Endometrium (tissue), 2 donors: ENCODE measurements around the gene PLB1.
"Not testable (repeated sequence)": the region's sequence is repeated elsewhere in the genome, so short reads cannot be mapped to it uniquely, and the experiment has no call there.

ENCODE experiments used
- FAIRE-seq: peaks from 2 replicates; lab custom pipeline; 2012; peaks lifted over from hg19 to GRCh38; lab: Jason Lieb, UNC
- donor health status: control.
- donor health status: control.

The PLB1 gene

DNA sequence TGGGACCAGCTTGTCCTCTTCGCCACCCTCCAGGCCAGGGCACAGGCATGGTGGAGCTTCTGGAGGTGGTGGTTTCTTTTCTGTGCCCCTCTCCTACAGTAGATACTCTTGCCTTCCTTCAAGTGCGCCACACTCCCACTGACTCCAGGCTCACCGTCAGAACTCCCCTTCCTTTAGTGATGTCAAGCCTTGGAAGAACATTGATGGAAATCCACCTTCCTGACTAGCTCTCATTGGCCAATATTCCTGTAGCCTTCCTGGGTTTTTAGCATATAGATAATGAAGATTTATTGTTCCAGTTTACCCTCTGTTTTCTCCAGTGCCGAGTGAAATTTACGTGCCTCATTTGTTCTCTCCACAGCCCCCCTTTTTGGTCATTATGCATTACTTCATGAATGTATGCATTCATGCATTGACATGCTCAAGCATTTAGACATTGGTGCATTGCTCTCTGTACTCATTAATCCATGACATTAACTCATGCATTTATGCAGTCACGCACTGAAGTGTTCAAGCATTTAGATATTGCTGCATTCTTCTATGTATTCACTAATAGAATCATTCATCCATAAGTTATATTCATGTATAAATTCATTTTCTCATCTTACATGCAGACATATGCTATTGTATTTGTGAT is 37.3 kb downstream of the PLB1 start:
- FAIRE-seq = no peak

DNA sequence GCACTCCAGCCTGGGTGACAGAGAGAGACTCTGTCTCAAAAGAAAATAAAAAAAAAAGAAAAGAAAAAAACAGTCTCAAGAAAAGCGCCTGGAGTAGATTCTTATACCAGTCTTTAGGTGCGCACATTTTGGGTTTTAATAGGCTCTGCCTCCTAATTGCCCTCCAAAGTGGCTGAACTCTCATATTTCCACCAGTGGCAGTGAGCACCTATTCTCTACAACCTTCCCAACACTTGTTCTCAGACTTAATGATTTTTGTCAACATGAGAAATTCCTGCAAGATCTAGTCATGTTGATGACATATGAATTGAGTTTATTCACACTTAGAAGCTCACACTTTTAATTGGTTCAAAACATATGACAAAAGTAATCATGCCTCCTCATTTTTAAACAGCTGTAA is 39.0 kb downstream of the PLB1 start:
- no peak for FAIRE-seq

DNA sequence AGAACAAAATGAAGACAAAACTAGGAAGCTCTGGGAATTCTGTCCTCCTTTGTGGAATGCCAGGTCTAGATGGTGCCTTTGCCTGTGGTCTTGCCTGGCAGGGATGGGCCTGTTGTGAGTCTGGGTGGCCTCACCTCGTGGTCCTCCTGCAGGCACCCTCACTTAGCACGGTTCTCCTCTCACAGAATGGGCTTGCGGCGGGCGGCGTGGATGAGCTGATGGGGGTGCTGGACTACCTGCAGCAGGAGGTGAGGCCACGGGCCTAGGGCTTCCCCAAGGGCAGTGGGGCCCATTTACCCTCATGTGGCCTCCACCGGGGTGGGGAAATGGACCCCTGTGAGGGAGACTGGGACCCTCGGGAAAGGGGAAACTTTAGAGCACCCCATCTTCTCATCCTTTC is 42.3 kb downstream of the PLB1 start:
- FAIRE-seq = no peak

DNA sequence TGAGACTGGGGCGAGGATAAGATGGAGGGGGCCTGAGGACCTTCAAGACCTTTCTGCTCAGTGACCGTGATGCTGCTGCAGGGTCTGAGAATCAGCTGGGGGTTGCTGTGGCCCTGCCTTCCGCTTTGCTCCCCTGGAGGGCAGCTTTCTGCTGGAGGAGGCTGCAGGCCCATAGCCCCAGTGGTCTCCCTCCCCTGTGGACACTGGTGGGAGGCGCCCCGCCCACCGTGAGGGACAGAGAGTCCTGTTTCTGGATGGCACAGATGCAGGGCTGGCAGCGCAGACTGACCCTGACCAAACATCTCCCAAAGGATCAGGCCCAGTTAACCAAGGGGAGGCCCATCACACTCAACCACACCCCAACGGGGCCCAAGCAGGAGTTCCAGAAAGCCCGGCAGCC is 42.8 kb downstream of the PLB1 start:
- no peak for FAIRE-seq

DNA sequence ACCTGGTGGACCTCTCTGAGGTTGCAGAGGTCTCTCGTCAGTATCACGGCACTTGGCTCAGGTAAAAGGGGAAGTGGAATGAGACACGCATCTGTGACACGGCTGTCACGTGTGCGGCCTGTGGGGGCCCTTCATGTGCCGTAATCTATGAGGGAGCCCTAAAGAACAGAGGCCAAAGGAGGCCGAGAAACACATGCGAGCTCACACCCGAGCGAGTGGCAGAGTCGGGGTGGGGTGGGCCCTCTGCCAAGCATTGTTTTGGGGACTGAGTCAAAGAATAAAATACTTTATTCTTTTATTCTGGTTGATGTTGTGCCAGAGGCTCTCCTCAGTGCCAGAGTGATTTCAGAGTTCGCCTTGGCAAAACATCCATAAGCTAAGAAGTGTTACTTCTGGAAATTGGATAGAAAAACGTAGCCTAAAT is 43.3 kb downstream of the PLB1 start:
- FAIRE-seq = no peak

DNA sequence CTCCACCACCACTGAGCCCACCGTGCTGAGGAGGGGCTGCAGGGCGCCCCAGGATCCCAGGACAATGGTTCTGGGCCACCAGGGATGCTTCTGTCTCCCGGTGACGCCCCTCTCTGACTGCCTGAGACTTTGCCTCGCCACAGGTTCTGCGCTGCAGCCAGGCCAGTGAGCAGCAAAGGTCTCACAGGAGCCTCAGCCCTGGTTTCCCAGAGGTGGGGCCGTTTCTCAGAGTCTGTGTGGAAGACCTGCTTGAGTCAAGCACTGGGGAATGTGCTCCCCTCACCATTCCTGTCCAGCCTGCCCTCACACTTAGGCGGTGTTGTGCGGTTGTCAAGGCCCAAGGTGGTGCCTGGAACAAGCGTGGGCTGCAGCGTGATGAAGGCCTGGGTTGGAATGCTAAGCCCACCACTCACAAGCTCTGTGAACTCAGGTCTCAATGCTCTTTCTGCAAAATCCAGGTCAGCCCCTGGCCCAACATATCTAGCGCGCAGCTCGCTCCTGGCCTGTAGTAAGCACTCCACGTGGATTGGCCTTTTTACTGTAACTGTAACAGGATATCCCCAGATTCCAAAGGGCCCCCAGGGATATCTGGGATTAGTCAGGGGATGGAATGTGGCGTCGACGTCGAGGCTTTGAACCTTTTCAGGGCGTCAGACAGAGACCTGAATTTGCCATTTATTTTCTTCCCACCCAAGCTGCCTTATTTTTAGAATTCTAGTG is 47.6 kb downstream of the PLB1 start:
- no peak for FAIRE-seq

DNA sequence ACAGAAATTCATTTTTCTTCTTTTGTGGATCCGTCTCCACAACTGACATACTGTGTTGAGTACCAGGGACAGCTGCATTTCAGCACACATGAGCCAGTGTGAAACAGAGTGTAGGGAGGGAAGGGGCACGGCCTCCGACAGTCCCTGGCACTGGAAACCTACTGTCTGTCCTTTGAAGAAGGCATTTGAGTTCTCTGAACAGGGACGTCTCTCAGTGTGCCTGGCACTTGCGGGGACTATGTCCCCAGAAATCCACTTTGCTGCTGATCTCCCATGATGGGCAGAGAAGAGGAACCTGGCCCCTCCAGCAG is 48.1 kb downstream of the PLB1 start:
- FAIRE-seq = no peak

DNA sequence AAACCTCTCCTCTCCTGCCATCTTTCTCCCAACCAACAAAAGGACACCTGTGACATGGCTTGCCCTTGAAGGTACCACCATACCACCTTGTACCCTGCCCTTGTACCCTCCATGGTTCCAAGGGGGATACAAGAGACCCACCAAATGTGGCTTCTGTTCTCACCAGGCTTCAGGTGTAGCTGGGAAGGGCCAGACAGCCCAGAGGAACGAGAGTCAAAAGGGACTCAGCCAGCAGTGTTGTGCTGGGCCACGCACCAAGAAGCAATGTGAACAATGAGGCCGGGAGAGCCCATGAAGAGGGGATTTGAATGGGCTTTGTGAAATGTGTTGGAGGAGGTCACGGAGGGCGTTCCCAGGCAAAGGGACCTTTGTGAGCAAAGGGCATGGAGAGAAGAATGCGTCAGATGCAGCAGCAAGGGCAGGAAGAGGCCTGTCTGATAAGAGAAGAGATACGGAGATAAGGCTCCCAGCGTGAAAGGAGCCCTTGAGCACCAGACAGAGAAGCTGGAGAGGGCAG is 48.6 kb downstream of the PLB1 start:
- no peak for FAIRE-seq

DNA sequence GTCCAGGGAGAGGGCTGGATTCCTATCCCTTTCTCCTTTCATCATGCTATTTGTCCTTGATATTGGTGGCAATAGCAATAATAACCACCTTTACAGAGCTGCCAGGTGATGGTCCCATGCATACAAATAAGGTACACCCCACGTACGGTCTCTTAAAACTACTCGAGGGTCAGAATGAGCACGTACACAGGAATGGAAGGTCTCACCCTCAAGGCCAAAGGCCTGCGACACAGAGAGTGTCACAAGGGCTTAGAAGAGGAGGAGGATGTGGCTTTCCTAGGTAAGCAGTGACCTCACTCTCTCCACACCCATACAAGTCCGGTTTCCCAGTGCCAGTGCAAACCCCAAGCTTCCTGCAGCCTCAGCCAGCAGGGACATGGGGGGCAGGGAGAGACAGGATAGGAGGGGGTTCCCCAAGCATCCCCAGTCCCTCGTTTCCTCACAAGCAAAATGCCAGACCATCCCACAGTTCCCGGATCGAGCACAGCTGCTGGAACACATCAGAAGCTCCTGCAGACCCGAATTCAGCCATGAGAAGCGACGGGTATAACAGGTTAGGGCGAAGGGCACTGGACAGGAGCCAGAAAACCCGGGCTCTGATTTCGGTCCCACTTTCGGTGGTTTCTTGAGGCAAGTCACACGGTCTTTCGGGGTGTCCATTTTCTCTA is 49.2 kb downstream of the PLB1 start:
- FAIRE-seq = no peak

DNA sequence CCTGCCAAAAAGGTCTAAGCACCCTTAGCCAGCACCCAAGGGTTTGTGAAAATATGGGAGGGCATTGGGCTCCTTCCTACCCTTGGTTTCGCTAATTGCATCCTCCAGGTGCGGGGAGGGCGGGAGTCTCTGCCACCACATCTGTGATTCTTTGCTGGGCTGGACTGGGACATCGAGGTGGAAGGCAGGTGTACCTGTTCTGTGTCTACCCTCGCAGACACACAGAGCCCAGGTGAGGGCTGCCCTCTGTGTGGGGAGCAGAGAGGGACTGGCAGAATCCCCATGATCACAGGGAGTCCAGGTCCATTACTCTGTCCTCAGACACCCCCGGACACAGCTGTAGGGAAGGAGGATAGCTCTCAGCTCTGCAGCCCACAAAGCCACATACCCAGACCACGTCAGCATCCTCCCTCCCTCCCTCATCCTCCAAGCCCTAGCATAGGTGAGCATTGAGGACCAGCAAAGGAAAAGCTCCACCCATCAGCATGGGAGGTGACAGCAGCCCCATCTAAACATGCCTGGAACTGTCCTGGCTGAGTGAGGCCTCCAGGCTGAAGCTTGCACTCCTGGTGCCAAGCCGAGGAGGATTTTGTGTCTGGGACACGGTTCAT is 49.8 kb downstream of the PLB1 start:
- FAIRE-seq = no peak

DNA sequence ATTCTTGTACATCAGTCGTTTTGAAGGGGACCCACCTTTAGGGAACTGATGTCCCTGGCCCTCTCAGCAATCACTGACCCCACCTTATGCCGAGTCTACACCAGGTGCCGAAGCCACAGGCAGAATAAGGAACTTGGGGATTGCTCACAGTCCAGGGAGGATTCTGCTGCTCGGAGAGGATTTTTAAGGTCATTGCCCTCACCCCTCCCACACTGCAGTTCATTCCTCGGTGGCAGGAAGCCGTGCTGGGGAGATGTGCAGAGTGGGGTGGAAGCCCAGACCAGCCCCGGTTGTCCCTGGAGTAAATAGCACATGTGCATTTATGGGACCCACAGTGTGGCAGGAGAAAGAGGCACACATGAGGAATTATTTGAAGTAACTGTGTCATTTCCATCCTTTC is 50.4 kb downstream of the PLB1 start:
- FAIRE-seq = no peak

DNA sequence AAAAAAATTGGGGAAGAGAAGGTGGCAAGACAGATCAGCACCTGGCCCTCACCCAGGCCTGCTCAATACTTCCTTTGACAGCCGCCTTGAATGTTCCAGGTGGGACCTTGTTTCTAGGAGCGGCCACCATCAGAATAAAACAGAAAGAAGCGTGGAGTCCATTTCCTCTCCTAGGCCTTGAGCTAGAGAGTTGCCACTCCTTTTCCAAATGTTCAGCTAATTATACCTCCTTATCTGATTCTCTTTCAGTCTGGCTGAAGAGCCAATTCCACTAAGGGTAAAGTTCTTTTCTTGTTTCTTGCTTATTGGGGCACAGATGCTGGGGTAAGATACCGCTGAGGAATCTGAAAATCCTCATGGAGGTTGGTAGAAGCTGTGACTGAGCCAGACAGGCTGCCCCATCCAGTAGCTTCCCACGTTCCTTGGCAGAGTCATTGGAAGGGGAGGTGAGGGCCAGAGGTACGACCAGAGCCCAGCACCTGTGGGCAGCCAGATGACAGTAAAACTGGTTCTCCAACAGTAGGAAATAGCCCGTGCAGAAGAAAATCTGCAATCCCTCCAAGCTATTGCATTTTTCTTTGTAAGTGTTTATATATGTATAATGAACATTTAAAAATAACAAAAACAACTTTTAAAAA is 51.5 kb downstream of the PLB1 start:
- no peak for FAIRE-seq

DNA sequence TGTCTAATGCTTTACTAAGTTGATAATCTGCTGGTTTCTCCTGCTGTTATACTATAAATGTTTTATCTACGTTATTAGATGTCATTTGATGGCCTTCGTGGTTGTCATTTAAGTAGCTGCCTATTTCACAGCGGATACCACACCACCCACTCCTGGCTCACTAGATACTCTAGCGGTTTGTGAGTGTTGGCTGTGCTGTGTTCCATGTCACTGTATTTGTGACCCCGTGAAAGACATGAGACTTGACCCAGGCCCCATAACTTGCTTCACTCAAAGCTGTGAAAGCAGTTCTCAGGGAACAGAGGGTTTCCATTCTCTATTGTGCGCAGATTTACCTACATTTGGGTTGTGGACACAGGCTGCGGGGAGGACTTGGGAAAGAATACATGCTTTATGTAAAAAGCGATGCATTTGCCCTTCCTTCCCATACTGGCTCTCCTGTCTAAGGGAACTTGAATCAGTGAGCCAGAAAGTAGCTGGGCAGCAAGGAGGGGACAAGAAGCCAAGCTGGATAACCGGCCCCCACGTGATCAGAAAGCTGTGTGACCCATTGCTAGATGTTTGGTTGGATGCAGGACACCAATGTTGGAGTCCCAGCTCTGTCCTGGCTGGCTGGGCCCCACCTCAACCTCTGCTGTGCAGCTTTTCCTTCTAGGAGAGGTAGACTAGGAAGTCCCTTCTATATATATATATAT is 52.2 kb downstream of the PLB1 start:
- FAIRE-seq = no peak

DNA sequence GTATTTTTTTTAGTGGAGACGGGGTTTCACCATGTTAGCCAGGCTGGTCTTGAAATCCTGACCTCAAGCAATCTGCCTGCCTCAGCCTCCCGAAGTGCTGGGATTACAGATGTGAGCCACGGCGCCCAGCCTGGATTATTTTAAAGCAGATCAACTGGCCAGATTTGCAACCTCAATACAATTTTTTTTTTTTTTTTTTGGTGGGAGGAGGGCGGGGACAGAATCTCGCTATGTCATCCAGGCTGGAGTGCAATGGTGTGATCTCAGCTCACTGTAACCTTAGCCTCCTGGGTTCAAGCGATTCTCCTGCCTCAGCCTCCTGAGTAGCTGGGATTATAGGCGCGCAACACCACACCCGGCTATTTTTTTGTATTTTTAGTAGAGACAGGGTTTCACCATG is 54.5 kb downstream of the PLB1 start:
- FAIRE-seq = not testable (repeated sequence)

DNA sequence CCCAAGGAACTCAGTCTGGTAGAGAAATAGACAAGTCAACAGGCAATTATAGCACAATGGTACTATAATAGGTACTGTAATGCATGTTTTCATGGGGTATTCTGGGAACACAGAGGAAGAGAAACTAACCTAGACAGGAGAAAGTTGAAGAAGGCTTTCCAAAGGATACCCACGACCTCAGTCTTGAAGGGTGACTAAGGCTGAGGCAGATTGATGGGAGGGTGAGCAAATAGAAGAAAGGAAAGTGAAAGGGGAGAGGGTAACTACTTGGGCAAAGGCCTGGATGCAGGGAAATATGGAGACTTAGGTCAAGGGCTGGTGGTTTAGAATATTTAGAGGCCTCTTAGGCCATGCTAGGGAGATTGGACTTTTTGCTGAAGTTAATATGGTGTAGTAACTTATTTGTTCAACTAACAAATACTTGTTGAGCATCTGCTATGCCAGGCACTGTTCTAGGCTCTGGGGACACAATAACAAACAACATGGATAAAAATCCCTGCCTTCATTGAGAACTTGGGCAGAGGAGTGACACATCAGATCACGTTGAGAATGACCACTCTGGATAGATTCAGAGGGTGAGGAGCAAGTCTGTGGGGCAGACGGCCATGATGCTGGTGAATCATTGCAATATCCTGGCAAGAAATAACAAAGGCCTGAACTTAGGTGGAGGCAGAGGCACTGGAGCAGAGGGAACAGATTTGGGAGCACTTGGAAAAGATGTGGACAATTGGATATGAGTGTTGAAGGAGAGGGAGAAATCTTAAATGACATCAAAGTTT is 56.4 kb downstream of the PLB1 start:
- no peak for FAIRE-seq

DNA sequence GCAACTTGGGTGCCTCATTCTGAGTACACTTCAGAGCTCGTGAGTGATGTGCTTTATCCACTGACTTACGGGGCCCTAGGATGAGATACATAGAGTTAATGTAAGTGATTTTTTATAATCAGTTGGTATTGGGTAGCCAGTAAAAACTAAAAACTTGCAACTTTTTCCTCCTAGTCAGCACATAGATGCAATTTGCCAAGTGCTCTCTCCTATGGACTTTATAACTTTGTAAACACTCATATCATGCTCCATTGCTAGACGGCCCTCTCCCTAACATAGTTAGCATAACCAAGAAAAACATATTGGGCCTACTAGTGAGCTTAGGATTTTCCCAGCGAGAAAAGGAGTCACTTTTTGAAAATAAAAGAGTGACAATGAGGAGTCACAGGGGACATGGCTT is 60.4 kb downstream of the PLB1 start:
- FAIRE-seq = no peak

DNA sequence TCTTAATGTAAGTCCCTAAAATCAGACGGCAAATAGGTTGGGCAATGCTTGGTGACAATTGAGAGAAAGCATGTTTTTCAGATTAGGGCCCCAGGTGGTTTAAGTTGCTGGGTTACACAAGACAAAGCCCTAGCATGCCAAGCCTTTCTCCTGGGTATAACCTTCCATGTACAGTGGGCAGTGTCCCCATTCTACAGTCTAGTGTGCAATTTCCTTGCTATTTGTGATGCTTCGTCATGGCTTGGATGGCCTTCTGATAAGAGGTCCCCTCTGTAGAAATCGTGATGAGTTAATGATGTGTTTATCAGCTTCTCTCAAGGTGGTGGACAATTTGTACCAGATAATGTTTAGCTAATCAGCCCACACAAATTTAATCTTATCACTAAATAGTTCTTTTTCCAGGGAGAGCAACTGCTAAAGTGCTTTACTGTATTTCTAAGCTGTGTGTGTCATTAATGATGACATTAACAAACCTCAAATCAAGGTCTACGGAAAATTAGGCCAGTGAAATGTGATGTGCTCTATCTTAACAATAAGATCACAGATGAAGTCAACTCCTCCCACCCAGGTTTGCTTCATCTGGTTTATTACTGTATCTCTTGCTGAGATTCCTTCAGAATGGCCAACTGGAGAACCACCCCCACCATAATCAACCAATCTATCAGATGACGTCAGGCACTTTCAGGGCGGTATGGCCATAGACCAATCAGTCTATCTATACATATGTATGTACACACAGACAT is 61.7 kb downstream of the PLB1 start:
- FAIRE-seq = no peak

DNA sequence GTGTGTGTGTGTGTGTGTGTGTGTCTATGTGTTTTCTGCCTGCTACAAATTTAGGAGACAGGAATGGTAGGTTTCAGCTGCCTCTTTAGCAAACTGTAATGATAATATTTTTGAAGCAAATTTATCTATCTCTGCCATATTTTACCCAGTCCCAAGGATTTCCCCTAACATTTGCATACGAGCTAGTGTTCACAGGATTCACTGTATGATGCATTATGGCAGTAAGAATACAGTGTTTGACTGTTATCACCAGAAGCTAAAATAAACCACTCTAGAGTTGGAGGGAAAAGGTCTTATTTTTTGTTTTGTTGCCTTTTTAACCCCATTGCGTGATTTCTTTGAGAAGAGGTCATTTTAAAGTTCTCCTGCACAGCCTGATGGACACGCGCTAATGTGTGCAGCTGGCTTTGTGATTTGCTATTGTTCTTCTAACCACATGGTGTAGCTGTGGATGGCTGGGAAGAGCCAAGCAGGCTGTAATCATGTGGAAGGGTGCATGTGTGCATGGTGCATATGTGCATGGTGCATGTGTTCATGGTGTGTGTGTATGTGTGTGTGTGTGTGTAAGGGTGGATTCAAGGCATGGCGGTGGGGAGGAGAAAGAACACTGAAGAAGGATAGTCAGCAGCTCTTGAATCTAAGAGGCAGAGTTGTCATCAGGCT is 62.4 kb downstream of the PLB1 start:
- no peak for FAIRE-seq

DNA sequence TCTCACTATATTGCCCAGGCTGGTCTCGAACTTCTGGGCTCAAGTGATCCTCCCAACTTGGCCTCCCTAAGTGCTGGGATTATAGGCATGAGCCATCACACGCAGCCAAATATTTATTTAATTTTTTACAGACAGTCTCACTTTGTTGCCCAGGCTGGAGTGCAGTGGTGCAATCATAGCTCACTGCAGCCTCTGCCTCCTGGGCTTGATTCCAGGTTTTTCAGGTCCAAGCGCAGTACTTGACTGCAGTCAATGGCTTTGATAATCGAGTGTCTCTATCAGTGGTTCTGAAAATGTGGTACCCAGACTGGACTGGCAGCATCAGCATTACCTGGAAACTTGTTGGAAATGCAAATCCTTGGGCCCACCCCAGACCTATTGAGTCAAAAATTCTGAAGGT is 63.1 kb downstream of the PLB1 start:
- no peak for FAIRE-seq

DNA sequence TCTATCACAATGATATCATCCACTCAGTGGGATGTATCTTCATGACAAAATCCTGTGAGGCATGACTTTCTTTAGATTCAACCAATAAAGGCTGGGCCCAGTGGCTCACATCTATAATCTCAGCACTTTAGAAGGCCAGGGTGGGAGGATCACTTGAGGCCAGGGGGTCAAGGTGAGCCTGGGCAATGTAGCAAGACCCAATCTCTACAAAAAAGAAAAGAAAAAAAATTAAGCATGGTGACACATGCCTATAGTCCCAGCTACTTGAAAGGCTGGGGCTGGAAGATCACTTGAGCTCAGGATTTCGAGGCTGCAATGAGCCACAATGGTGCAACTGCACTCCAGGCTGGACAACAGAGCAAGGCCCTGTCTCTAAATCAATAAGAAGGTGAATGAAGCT is 68.0 kb downstream of the PLB1 start:
- FAIRE-seq = no peak
